C4-2B (cell line): ENCODE data around the gene IL18RAP.

Experiments
- CTCF ChIP-seq: fragments of 450-650 bp; conservative IDR thresholded peaks from 2 replicates; pipeline ENCODE4 v1.5.1; 2017; ENCODE audit warnings: mild to moderate bottlenecking
- ZFX ChIP-seq: fragments of 450-650 bp; IDR thresholded peaks from 2 replicates; pipeline ENCODE4 v1.6.1; 2017

- TF ChIP-seq CTCF (no peak), ZFX (no peak)
Observed at GRCh38 chr2:102444233-102444632, 21.3 kb downstream of the IL18RAP start.
